ENCODE results near the gene CCDC185.
A peak's percentile ranks its signal among the peaks of the same experiment; 100 is the strongest.

The CCDC185 gene
- total RNA-seq, result 0 to 0.15 (median 0) reads per million in 4 donors

DNA sequence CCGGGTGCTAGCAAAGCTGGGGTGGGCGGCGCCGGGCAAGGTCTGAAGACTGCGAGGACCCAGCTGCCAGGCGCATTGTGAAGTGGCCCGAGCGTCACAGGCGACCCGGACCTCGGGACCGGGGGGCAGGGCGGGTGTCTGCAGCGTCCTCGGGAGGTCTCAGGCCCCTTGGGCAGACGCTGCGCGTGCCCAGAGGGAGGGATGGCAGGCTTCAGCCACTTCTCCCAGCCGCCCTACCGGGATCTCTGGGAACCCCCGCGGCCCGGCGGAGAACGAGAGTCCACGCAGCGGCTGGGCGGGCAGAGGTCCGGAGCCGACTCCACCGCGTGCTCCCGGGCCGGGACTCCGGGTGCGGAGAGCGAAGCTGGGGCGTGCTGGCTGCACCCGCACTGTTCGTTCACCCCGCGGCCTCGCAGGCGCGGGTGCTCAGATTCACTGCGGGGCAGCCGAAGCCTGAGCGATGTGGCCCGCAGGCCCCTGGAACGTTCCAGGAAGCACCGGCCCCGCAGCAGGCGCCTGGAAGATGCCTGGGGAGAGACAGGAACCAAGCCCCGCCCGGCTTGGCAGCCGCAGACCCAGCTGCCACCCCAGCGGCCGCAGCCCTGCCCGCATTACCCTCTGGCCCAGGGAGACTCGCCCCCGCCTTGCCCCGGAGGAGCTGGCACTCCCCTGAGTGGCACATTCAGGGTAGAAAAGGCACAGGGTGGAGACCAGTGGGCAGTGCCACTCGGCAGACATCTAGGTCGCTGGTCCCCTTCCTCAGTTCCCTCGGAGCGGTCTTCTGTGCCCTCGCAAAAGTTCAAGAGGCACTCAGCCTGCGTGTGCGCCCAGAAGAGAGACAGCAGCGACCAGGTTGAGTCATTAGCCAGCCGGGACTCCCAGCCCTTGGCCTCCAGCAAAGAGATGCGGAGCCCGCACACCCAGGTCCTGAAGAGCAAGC, at the start of gene CCDC185:
Gene CCDC185, plus strand, starts transcription at position 141 of the 940 bp plus-strand sequence. Its CDS starts 61 bp downstream, at position 202.
- no peak for DNase-seq

DNA sequence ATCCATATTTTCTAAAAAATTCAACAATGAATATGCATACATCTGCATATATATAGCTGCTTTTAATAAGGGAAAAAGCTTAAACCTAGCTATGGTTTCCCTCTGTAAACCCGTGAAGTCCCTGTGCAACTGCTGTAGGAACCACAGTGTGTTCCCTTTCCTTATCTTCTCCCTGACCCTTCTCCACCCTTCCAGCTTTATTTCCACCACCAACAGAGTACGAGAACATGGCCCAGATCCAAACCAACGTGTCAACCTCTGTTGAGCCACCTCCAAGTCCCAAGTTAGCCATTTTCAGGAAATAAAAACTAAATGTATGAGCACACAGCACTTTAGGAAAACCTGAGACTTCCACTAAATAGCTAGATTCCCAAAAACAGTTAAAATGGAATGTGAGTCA, 49.5 kb upstream of the CCDC185 start:
- no peak for DNase-seq

DNA sequence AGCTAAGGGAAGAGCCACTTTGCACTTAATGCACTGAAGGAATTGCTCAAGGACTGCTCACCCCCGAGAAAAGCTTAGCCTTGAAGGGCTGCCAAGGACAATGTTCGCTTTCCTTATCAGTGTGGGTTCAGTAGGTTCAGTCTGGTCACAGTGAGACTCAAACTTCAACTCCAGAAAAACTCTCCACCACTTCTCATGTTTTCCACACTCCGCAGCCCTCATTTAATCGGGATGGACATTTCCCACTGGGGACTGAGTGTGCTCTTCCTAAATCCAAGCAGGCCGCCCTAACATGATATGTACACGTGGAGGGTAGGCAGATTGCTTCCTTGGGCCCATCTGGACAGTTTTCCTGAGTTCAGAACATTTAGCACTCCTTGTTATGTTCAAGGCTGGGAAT, 48.7 kb upstream of the CCDC185 start:
- DNase-seq, result no peak

DNA sequence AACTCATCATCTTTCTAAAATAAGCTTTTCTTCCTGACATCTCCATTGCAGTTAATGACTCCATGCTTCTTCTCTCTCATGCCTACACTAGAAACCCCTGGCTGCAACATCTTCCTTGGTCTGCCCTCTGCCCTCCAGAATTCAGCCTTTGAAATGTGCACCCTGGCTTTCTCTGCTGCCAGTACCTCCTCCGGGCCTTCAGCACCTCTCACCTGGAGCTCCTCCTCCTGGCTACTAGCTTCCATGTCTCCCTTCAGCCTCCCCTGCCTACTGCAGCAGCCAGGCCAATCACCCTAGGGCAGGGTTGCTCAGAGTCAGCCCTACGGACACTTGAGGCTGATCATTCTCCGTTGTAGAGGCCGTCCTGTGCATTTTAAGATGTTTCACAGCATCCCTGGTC, 47.5 kb upstream of the CCDC185 start:
- no peak for DNase-seq

DNA sequence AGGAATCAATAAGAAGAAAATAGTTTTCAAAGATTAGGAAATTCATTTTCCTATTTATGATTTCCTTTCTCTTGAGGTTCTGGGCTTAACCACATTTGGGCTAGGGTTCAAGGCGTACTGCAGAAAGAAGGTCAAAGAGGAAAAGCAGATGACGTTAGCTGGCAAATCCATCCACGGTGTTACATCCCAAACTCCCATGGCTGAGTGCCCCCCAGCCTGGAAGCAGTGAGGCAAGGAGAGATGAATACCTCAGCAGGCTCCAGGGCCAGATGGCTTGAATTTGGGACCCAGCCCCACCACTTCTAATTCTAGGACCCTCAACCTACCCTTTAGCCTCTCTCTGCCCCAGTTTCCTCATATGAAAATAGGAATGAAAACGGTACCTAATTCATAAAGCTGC, 46.9 kb upstream of the CCDC185 start:
- no peak for DNase-seq

DNA sequence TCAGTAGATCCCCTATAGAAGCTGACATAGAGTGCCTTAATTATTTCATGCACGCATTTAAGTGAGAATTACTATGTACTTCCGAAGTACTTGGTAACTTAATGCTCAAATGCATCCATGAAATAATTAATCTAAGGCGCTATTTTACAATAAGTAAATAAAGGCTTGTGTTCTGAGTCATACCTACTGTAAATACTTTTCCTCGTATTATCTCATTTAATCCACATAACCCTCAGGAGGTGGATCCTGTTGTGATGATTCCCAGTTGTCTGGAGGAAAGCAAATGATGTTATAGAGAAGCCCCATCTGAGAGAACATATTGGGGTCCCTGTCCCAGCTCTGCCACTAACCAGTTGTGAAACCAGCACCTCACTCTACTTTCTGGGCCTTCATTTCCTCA, 45.6 kb upstream of the CCDC185 start:
- DNase-seq, result no peak

DNA sequence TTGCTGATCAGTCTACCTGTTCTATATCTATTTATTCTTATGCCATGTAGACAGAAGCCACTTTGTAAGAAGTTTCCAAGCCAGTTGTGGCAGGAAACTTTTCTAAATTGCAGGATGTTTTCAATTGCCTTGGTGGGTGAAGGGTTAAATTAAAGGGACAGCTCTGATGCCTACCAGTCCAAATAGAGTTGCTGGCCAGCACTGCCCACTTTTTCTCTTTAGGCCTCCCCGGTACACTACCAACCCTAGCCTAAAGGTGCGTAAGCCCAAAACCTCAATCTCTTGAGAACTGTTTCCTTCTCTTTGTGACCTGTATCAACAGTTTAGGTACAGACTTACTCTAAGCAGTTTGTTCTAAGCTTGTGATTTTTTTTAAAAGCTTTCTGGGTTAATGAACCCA, 44.8 kb upstream of the CCDC185 start:
- no peak for DNase-seq

DNA sequence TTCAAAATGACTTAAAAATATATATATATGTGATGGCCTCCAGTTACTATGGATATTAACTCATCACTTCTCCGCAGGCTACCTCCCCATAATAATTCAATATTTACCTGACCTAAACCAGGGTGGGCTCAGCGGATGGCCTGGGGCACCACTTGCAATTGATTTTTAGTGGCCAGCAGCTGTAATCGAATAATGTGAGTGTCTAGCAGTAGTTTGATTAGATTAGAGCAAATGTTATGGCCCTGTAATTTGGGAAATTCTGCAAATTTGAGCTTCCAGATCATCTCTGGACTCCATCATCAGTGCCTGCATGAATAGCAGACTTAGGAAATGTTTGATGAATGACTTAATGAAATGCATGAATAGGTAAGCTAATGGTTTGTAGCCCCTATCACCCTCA, 44.0 kb upstream of the CCDC185 start:
- DNase-seq, result no peak

DNA sequence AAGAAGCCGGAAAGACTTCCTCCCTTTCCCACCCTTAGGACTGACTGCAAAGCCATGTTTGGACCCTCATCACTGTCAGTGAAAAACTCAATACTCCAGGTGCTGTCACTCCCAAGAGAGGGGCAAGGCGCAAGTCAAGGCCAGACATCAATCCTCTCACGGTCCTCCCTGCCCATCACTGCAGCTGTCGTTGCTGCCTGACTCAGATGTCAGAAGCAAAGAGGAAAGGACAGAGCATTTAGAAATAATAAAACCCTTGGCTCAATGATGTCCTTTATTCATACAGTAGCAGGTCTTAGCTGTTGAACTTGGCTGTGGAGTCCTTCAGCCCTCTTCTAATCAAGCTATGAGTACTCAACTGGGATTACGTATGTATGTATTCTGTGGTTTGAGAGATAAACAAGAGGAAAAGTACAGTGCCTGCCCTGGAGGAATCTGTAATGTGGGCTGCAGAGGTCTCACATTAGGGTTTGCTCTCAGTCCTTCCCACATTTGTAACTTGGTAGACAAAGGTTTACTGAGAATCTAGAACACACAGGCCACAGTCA, 42.8 kb upstream of the CCDC185 start:
- no peak for DNase-seq

DNA sequence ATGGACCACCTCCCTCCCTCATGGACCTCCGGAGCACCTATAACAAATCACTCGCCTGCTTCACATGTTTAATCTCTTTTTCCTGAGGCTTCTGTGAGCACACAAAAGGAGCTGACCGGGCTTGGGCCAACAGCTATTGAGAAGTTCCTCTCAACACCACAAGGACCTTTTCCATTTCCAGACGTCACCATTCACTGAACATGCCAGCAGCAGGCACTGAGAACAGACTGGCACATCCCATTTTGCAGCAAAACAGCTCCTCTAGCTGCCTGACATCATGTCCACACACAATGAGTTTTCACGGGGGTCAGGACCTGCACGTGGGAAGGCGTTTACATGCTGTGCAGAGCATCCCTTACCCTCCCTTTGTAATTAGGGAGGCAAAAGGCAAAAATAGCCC, 40.3 kb upstream of the CCDC185 start:
- no peak for DNase-seq

DNA sequence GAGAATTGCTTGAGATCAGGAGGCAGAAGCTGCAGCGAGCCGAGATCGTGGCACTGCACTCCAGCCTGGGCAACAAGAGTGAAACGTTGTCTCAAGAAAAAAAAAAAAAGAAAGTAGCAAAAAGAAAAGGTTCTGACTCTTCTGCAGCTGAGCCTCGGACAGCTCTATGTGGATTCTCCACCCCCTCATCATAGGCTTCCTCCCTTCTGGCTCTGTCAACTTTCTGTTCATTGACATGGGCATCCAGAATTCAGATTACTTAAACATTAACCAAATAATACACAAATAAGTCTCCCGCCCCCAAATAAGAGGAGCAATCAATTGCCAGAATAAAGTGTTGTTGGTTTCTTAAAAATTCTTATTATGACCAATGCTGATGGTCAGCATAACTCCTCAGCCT, 39.3 kb upstream of the CCDC185 start:
- no peak for DNase-seq

DNA sequence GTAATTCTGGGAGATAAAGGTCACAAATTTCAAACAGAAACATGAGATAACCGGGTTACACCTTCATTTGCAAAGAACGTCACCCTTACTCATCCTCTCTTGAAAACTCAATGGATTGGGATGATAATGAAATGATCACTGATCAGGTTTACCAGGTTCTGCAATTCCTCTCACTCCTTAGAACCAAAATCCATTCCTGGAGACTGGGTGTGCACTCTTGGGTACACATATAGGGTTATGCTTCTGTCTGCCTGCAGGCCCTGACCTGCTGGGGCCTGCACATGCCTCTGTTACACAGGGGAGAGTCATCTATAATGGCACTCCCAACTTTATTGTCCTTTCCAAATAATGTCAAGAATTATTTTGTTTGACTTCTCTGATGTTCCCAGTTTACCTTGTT, 37.5 kb upstream of the CCDC185 start:
- no peak for DNase-seq

DNA sequence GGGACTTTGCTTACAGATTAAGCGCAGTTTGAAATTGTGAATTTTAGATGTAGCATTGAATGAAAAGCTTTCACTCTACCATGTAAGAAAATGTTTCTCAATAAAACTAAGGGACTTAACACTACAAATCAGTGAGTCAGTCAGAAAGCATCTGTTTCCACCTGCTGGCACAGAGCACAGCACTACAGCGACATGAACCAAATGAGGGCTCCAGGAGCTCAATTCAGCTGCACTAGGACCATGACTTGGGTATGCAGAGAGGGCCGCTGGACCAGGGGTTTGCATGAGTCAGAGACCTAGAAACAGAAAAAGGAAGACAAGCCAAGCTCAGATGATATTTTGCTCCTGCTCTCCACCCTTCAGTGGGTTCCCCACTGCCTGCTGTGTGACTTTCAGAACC, 34.4 kb upstream of the CCDC185 start:
- no peak for DNase-seq

DNA sequence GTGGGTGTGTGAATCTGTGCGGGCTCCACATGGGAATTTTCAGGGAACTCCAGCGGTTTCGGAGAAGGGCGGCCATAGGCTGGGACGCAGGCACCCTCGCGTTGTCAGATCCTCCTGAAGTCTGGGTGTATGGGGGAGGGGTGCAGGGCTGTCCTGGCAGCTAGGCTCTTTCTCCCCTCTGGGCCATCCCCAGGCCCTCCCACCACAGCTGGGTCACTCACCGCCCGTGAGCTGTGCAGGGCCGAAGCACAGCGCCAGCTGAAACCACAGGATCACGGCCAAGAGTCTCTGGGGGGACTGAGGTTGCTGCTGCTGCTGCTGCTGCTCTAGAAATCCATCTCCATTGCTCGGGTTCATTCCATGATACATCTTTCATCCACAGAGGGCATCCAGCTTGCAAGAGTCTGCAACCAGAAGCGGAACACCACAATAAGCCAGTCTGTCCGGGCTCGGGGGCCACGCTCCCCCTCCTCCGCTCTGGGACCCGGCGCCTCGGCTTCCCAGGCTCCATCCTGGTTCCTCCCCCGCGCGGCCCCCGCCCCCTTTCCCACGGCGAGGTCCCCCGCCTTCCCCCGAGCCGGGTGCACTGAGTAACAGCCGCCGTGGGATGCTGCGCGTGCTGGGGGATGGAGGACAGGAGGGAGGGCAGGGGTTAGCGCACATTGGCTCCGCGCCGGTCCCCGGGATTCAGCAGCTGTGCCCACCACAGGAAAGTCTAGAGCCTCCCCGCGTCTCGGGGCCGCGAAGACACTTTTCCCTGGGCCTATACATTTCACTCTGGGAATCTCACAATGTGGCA, 30.0 kb upstream of the CCDC185 start:
- peak in 2 of 5 donors; percentile 12 to 14 for DNase-seq

DNA sequence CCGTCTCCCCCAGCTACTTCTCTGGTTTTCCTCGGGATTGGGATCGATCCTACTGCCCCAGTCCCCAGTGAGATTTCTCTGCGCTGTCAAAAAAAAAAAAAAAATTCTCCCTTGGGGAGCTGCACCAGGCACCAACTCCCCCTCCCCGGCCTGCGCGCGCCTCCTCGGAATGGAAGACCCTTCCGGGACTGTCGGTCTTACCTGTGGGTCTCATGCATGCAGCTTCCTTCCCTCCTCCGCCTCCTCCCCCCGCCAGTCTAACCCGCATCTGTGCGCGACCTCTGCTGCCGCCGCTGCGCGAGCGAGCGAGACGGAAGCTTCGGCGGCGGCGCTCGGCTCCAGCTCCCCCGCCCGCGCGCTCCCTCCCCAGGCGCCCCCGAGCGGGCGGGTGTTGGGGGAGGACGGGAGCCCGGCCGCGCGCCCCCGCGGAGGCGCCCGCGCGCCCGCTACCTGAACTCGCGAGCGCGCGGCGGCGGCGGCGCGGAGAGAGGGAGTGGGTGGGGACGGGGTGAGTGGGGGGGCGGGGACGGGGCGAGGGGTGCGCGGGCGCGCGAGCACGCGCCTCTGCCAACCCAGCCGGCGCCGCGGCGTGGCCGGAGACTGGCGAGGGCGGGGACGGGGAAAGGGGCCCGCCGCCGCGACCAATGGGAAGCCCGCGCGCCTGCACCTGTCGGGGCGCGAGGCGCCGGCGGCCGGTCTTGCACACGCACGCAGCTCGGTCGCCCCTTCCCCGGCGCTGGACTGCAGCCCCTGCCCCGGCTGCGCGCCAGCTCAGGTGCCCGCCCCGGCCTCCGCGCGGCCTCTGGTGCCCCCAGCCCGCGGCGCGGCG, 29.1 kb upstream of the CCDC185 start, which contains the start of gene SUSD4:
Gene SUSD4, minus strand, starts transcription at position 321 of the 829 bp plus-strand sequence. CDS start 751 bp downstream, outside the sequence.
- peak; percentile 36 to 61 (median 52) for DNase-seq

DNA sequence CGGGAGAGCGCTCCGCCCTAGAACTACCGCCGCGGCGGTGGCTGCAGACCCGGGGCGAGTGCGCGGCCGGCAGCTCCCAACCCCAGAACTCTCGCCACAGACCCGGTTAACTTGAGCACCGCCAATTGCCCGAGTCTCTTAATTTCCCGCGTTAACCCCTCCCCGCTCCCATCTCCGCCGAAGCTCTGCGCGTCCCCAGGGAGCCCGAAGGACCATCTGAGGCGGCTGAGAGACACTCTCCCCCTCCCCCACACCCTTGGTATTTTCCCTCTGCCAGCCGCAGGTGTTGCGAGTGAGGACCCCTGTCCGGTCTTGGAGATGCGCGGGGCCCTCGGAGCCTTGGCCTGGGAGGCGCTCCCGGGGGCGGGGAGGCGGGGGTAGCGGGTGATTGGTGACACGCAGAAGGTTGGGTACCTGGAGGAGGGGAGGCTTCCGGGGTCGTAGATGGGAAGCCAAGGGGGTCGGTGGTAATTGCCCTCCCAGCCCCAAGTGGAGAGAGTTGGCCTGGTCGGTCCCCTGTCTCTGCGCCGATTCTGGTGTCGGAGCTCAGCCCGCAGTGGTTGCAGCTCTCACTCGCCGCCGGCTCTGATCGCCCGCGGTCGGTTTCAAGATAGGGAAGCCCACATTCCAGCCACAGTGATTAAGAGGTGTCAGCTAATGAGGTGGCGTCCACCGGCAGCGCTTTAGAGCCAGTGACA, 28.4 kb upstream of the CCDC185 start:
- DNase-seq, result peak in 1 of 5 donors; percentile 8

DNA sequence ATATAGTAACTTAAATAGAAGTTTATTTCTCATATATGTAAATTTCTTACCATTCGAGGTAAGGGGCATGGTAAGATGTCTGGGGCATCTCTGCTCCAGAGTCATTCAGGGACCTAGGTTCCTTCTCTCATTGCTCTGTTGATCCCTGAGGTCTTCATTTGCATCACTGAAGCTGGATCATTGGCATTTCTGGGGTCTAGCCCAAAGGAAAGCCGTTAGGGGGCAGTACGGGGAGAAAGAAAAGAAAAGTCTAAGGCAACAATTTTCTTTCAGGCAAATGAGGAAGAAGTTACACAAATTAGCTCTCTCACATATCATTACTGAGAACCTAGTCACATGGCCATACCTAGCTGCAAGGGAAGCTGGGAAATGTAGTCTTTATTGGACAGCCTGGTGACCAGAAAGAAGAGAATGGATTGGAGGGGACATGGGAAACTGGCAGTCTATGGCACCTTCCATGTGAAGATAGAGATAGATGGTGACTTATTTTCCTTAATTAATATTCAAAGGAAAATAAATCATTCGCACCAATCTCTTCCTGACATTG, 19.1 kb upstream of the CCDC185 start:
- no peak for DNase-seq

DNA sequence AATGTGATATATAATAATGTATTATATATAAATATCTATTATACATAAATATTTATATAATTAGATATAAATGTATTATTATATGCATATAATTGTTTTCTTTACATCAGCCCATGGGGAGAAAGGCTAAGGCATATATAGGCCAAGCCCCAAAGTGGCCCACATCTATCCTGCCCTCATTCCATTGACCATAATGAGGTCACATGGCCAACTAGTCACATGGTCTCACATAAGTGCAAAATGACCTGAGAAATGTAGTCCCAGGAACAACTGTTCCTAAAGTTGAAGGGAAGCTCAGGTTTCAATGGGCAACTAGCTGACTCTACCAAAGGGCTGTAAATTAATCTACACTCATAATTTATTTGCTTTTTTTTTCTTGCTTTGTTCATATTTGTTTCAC, 14.5 kb upstream of the CCDC185 start:
- DNase-seq, result no peak

DNA sequence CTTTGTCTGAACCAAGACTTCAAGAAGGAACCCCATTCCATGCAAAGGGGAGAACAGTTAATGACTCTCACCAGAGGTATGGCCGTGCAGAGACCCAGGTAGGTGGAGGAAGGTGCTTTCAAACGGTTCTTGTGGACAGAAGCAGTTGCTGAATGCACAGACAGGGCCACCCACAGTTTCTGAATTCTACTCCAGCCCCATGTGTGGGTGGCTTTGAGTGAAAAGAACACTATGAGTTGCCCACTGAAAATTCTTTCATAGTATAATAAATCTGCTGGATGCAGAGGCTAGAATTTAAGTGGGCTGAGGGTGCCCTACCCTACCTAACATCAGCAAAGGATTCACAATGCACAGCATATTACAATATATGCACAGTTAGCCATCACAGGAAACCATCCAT, 7.2 kb upstream of the CCDC185 start:
- no peak for DNase-seq

DNA sequence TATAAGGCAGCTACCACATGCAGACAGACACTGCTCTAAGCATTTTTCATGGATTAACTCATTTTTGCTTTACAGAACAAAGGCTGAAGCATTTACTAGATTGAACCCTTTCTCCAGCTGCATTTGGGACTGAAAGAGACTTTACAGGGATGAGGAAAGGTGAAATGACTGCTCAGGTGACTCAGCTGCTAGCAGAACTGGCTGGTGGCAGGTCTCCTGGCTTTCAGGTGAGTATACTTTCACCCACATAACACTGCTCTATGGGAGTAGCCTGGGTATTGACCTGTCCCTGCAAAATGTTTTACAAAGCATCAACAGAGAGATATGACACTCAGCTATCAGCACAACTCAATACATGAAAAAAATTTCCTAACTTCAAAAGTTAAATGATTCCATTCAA, 2.6 kb upstream of the CCDC185 start:
- DNase-seq, result no peak

DNA sequence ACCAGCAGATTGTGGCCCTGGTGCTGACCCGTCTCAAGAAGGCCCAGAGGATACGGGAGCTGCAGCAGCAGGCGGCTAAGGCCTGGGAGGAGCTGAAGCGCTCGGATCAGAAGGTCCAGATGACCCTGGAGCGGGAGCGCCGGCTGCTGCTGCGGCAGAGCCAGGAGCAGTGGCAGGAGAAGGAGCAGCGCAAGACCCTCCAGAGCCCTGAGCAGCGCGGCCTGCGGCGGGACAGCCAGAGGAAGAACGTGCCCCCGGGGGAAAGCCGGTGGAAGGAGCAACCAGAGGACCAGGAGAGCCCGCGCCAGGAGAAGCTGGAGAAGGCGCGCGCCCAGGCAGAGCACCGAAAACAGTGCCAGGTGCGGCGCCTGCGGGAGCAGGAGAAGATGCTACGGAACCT, 1.0 kb downstream of the CCDC185 start:
- DNase-seq, result no peak
